ENCODE data around the gene SORCS2. TPM values are rescaled to one million over a fixed set of nuclear protein-coding genes. Genes with fewer than 3 reads are reported as not detected.

The SORCS2 gene
- total RNA-seq, 1 experiment from 2014 or later: not detected

GRCh38 chr4:7338876-7339623, 146.7 kb downstream of the SORCS2 start:
- no peak for DNase-seq (ENCODE audit: unreplicated experiment)
- Mint-ChIP-seq H3K36me3 (ENCODE audit: insufficient read depth, unreplicated experiment) (no peaks in the 10 kb centered on the region), H3K27ac (ENCODE audit: low read depth, unreplicated experiment) (no peak overlapping the region), H3K4me1 (ENCODE audit: insufficient read depth, unreplicated experiment) (peaks cover 6% of the 10 kb centered on the region), H3K27me3 (ENCODE audit: insufficient read depth, unreplicated experiment) (no peaks in the 10 kb centered on the region), H3K4me3 (ENCODE audit: unreplicated experiment) (no peak overlapping the region), H3K9me3 (ENCODE audit: unreplicated experiment) (peaks cover 8% of the 10 kb centered on the region)
- POLR2A ChIA-PET: no interaction called here
- CTCF ChIA-PET: interaction anchor here (1.5 kb wide), 1 partner anchor 101 kb away, joined by 4 read pairs; no protein-coding TSS in a partner anchor
- no TSS peak for BruUV-seq (replicated peaks)
- TF ChIP-seq, protein P1, sequence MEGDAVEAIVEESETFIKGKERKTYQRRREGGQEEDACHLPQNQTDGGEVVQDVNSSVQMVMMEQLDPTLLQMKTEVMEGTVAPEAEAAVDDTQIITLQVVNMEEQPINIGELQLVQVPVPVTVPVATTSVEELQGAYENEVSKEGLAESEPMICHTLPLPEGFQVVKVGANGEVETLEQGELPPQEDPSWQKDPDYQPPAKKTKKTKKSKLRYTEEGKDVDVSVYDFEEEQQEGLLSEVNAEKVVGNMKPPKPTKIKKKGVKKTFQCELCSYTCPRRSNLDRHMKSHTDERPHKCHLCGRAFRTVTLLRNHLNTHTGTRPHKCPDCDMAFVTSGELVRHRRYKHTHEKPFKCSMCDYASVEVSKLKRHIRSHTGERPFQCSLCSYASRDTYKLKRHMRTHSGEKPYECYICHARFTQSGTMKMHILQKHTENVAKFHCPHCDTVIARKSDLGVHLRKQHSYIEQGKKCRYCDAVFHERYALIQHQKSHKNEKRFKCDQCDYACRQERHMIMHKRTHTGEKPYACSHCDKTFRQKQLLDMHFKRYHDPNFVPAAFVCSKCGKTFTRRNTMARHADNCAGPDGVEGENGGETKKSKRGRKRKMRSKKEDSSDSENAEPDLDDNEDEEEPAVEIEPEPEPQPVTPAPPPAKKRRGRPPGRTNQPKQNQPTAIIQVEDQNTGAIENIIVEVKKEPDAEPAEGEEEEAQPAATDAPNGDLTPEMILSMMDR (IDR thresholded peaks at IDR 0.05; ENCODE audit: unreplicated experiment): no peak
- intact Hi-C loops (cut with micrococcal nuclease): no loop called here

GRCh38 chr4:7339751-7340552, 147.6 kb downstream of the SORCS2 start:
- no peak overlapping the region for H3K4me3 Mint-ChIP-seq (ENCODE audit: unreplicated experiment)
- TF ChIP-seq, protein P1 (IDR thresholded peaks at IDR 0.05; ENCODE audit: unreplicated experiment): no peak
- ChIA-PET POLR2A (no interaction called here), CTCF (interaction anchor here (1.0 to 1.8 kb wide), 4 partner anchors 8 to 123 kb away, joined by 3 to 8 read pairs (median 4); no protein-coding TSS in a partner anchor)
- intact Hi-C loops (cut with micrococcal nuclease): no loop called here
- peaks cover 8% of the 10 kb centered on the region for H3K9me3 Mint-ChIP-seq (ENCODE audit: unreplicated experiment)
- no peak for DNase-seq (ENCODE audit: unreplicated experiment)
- H3K27me3 Mint-ChIP-seq (ENCODE audit: insufficient read depth, unreplicated experiment): no peaks in the 10 kb centered on the region
- H3K36me3 Mint-ChIP-seq (ENCODE audit: insufficient read depth, unreplicated experiment): no peaks in the 10 kb centered on the region
- no TSS peak for BruUV-seq (replicated peaks)
- no peaks in the 10 kb centered on the region for H3K4me1 Mint-ChIP-seq (ENCODE audit: insufficient read depth, unreplicated experiment)
- H3K27ac Mint-ChIP-seq (ENCODE audit: low read depth, unreplicated experiment): no peak overlapping the region

- no TSS peak for BruUV-seq (replicated peaks)
- no peaks in the 10 kb centered on the region for H3K27me3 Mint-ChIP-seq (ENCODE audit: insufficient read depth, unreplicated experiment)
- H3K9me3 Mint-ChIP-seq (ENCODE audit: unreplicated experiment): peaks cover 12% of the 10 kb centered on the region
- no peaks in the 10 kb centered on the region for H3K36me3 Mint-ChIP-seq (ENCODE audit: insufficient read depth, unreplicated experiment)
- ChIA-PET POLR2A (no interaction called here), CTCF (interaction anchor here (1.0 to 1.8 kb wide), 3 partner anchors 9 to 122 kb away, joined by 3 to 8 read pairs (median 4); no protein-coding TSS in a partner anchor)
- H3K4me1 Mint-ChIP-seq (ENCODE audit: insufficient read depth, unreplicated experiment): no peaks in the 10 kb centered on the region
- TF ChIP-seq, protein P1 (IDR thresholded peaks at IDR 0.05; ENCODE audit: unreplicated experiment): no peak
- intact Hi-C loops (cut with micrococcal nuclease): no loop called here
- no peak for DNase-seq (ENCODE audit: unreplicated experiment)
- H3K4me3 Mint-ChIP-seq (ENCODE audit: unreplicated experiment): no peak overlapping the region
- no peak overlapping the region for H3K27ac Mint-ChIP-seq (ENCODE audit: low read depth, unreplicated experiment)
Observed at GRCh38 chr4:7340553-7341433, 148.5 kb downstream of the SORCS2 start.

Data from MCF 10A (cell line).